ENCODE measurements around the gene PPP6R1. TPM values are rescaled to one million over a fixed set of nuclear protein-coding genes. Genes with fewer than 3 reads are reported as not detected.

PPP6R1 gene
- total RNA-seq, 1 experiment from 2014 or later, result 159 TPM

DNA sequence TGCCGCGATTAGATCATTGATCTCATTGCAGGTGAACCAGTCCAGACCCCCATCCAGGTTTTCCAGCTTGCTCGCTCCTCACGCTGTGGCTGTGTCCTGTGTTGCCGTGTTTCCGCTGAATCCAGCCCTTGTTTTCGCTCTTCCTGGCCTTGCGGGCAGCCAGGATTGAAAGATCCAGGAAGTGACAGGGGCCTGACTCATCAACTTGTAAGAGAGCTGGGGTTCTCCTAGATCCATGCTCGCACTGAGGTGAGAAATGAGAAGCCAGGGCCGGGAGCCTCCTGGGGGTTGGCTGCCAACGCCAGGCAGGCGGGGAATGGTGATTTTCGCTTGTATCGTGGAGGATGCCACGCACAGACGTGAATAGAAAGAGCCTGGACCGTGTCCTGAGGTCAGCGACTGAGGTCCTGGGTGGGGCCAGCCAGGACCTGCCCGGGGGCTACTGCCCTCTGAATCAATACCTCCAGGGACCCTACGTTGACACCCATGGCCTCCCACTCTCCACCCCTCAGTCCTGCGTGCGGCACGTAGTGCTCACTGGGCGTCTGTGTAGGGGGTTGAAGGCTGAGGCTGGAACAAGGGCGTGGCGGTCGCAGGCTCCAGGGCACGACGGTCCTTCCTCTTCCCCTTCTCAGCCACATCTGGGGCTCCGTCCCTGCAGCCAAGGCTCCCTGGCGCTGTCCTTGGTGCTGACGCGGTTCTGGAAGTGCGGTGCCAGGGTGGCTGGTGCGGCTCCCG lies 42.2 kb downstream of the PPP6R1 start:
- CTCF ChIA-PET, result interaction anchor here (0.6 to 1.2 kb wide), 2 partner anchors 42 to 332 kb away, joined by 3 to 4 read pairs; partner anchors contain the start of gene PPP6R1

DNA sequence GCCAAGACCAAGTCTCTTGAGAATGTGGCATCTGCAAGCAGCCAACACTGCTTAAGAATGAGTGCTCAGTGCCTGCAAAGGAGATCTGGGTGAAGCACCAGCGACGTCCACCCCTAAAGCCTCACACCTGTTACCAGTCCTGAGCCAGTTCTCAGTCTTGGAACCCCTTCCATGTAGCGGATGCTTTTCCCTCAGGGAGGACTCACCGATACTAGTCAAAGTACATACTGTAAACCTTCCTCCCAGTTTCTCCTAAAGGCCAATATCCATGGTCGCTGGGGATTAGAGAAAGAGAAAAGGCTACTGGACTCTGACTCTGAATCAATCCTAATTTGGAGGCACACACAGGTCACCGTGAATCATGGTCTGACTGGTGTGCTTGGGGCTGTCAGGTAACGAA lies 45.3 kb downstream of the PPP6R1 start:
- intact Hi-C loops (cut with micrococcal nuclease; ENCODE audit: unreplicated experiment), result no loop called here
- H3K4me3 ChIP-seq, result no peak overlapping the region
- no peaks in the 10 kb centered on the region for H3K9me2 ChIP-seq (ENCODE audit: insufficient read depth)
- peaks cover 16% of the 10 kb centered on the region; the same call in 1 of the 2 replicates for H3K9me3 ChIP-seq (ENCODE audit: insufficient read depth, low read depth)
- no peak for TF ChIP-seq EZH2 (IDR thresholded peaks at IDR 0.05; ENCODE audit: low read depth)
- TF ChIP-seq, protein P1, sequence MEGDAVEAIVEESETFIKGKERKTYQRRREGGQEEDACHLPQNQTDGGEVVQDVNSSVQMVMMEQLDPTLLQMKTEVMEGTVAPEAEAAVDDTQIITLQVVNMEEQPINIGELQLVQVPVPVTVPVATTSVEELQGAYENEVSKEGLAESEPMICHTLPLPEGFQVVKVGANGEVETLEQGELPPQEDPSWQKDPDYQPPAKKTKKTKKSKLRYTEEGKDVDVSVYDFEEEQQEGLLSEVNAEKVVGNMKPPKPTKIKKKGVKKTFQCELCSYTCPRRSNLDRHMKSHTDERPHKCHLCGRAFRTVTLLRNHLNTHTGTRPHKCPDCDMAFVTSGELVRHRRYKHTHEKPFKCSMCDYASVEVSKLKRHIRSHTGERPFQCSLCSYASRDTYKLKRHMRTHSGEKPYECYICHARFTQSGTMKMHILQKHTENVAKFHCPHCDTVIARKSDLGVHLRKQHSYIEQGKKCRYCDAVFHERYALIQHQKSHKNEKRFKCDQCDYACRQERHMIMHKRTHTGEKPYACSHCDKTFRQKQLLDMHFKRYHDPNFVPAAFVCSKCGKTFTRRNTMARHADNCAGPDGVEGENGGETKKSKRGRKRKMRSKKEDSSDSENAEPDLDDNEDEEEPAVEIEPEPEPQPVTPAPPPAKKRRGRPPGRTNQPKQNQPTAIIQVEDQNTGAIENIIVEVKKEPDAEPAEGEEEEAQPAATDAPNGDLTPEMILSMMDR (conservative IDR thresholded peaks at IDR 0.05), result no peak
- ChIA-PET CTCF (no interaction called here), POLR2A (ENCODE audit: unreplicated experiment) (no interaction called here)
- BruUV-seq (replicated peaks), result no TSS peak
- H3K36me3 ChIP-seq (ENCODE audit: low read depth), result no peaks in the 10 kb centered on the region
- no peaks in the 10 kb centered on the region for H3K27me3 ChIP-seq (ENCODE audit: insufficient read depth, low read depth)
- no peaks in the 10 kb centered on the region for H3K79me2 ChIP-seq (ENCODE audit: low read depth)
- H4K20me1 ChIP-seq (ENCODE audit: insufficient read depth), result no peaks in the 10 kb centered on the region
- no peak overlapping the region for H2AFZ ChIP-seq
- no peak overlapping the region for H3K4me2 ChIP-seq
- DNase-seq, result no peak
- H3K4me1 ChIP-seq (replicated peaks; ENCODE audit: insufficient read depth), result peaks cover 39% of the 10 kb centered on the region
- H3F3A ChIP-seq (ENCODE audit: insufficient read depth, low read depth), result peaks cover 48% of the 10 kb centered on the region
- H3K27ac ChIP-seq, result no peak overlapping the region

More for the DNA sequence above, 42.2 kb downstream of the PPP6R1 start:
- H3K27ac ChIP-seq, result peak overlapping the region; percentile 92
- H3K9me2 ChIP-seq (ENCODE audit: insufficient read depth), result no peaks in the 10 kb centered on the region
- peak overlapping the region; percentile 92 for H3K4me2 ChIP-seq
- DNase-seq, result peak; percentile 95 to 100
- H2AFZ ChIP-seq, result no peak overlapping the region; the same call in 1 of the 2 replicates
- POLR2A ChIA-PET (ENCODE audit: unreplicated experiment), result interaction anchor here (0.5 to 1.2 kb wide), 3 partner anchors 44 to 1158 kb away, joined by 6 to 19 read pairs (median 11); no protein-coding TSS in a partner anchor
- H3K9me3 ChIP-seq (ENCODE audit: insufficient read depth, low read depth), result peaks cover 16% of the 10 kb centered on the region; the same call in 1 of the 2 replicates
- peaks cover 15% of the 10 kb centered on the region for H3K4me1 ChIP-seq (replicated peaks; ENCODE audit: insufficient read depth)
- intact Hi-C loops (cut with micrococcal nuclease; ENCODE audit: unreplicated experiment), result loop anchor here (1.0 to 2.0 kb wide), 5 partner anchors 28 to 70 kb away; partner anchors contain the start of genes DNAAF3 and PPP6R1
- no peaks in the 10 kb centered on the region for H3K36me3 ChIP-seq (ENCODE audit: low read depth)
- TF ChIP-seq, protein P1 (conservative IDR thresholded peaks at IDR 0.05), result no peak
- no peak for TF ChIP-seq EZH2 (IDR thresholded peaks at IDR 0.05; ENCODE audit: low read depth)
- no peaks in the 10 kb centered on the region for H3K79me2 ChIP-seq (ENCODE audit: low read depth)
- BruUV-seq (replicated peaks), result TSS peak; percentile 28
- H3K27me3 ChIP-seq (ENCODE audit: insufficient read depth, low read depth), result no peaks in the 10 kb centered on the region
- H3K4me3 ChIP-seq, result peak overlapping the region; percentile 61
- no peaks in the 10 kb centered on the region for H4K20me1 ChIP-seq (ENCODE audit: insufficient read depth)
- H3F3A ChIP-seq (ENCODE audit: insufficient read depth, low read depth), result peaks cover 28% of the 10 kb centered on the region

DNA sequence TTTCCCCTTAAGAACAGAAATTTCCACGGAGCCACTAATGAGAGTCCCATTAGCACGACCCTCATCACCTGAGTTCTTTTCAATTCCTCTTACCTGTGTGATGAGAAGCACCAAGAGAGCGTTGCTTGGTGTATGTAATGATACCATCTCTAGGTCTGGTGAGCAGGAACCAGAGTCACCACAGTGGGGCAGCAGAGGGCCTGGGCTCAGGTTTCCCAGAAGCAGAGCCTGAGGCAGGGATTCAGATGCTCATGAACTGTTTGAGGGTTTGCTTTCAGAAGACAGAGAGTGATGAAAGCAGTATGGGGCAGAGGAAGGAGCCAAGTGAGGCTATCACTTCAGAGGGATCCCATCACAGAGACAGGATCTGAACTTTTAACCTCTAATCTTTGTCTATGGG lies 46.4 kb downstream of the PPP6R1 start:
- CTCF ChIA-PET, result no interaction called here
- TF ChIP-seq EZH2 (IDR thresholded peaks at IDR 0.05; ENCODE audit: low read depth), result no peak
- TF ChIP-seq, protein P1 (conservative IDR thresholded peaks at IDR 0.05), result peak; percentile 57

More for the DNA sequence above, 46.4 kb downstream of the PPP6R1 start:
- Histone ChIP-seq H3K9me2 (ENCODE audit: insufficient read depth) (no peaks in the 10 kb centered on the region), H3K27ac (no peak overlapping the region), H3K9me3 (ENCODE audit: insufficient read depth, low read depth) (peaks cover 16% of the 10 kb centered on the region; the same call in 1 of the 2 replicates), H3K27me3 (ENCODE audit: insufficient read depth, low read depth) (no peaks in the 10 kb centered on the region), H3K36me3 (ENCODE audit: low read depth) (no peaks in the 10 kb centered on the region), H3K4me1 (replicated peaks; ENCODE audit: insufficient read depth) (peaks cover 36% of the 10 kb centered on the region), H4K20me1 (ENCODE audit: insufficient read depth) (no peaks in the 10 kb centered on the region), H3K4me3 (no peak overlapping the region), H2AFZ (no peak overlapping the region), H3F3A (ENCODE audit: insufficient read depth, low read depth) (peaks cover 42% of the 10 kb centered on the region), H3K79me2 (ENCODE audit: low read depth) (no peaks in the 10 kb centered on the region), H3K4me2 (no peak overlapping the region)
- POLR2A ChIA-PET (ENCODE audit: unreplicated experiment), result interaction anchor here (0.6 kb wide), 1 partner anchor 14 kb away, joined by 3 read pairs; no protein-coding TSS in a partner anchor
- intact Hi-C loops (cut with micrococcal nuclease; ENCODE audit: unreplicated experiment), result no loop called here
- no TSS peak for BruUV-seq (replicated peaks)
- DNase-seq, result no peak
